WERI-Rb-1 (cell line): Measurements from ENCODE around the gene FXYD4.
"Not testable (repeated sequence)": the region's sequence is repeated elsewhere in the genome, so short reads cannot be mapped to it uniquely, and the experiment has no call there.

ENCODE experiments used
- DNase-seq: peaks from one replicate; pipeline ENCODE4 v3.0.0-alpha.2; 2020
- H3K27ac ChIP-seq: fragments of 250-450 bp; sonication (Bioruptor Pico); 2 replicates; pipeline ENCODE4 v1.5.1; 2020; ENCODE audit warnings: mild to moderate bottlenecking, moderate library complexity
- H3K27me3 ChIP-seq: fragments of 250-450 bp; sonication (Bioruptor Pico); 2 replicates; pipeline ENCODE4 v1.5.1; 2021; ENCODE audit warnings: mild to moderate bottlenecking, low read depth, moderate library complexity; ENCODE audit not compliant: insufficient read depth, severe bottlenecking
- H3K36me3 ChIP-seq: fragments of 250-450 bp; sonication (Bioruptor Pico); 2 replicates; pipeline ENCODE4 v1.5.1; 2020; ENCODE audit warnings: mild to moderate bottlenecking, moderate library complexity
- H3K4me3 ChIP-seq: 2 replicates; pipeline ENCODE4 v1.5.1; 2011; ENCODE audit warnings: low read depth, mild to moderate bottlenecking, control low read depth, low read length
- H3K9me3 ChIP-seq: fragments of 250-450 bp; sonication (Bioruptor Pico); 2 replicates; pipeline ENCODE4 v1.5.1; 2021; ENCODE audit warnings: mild to moderate bottlenecking, moderate library complexity; ENCODE audit not compliant: severe bottlenecking
- TF ChIP-seq, protein P1 (sequence below): IDR thresholded peaks from 2 replicates; pipeline ENCODE4 v1.5.1; 2011; ENCODE audit warnings: low read depth, mild to moderate bottlenecking, control low read depth, inconsistent platforms, low read length

The FXYD4 gene

DNA sequence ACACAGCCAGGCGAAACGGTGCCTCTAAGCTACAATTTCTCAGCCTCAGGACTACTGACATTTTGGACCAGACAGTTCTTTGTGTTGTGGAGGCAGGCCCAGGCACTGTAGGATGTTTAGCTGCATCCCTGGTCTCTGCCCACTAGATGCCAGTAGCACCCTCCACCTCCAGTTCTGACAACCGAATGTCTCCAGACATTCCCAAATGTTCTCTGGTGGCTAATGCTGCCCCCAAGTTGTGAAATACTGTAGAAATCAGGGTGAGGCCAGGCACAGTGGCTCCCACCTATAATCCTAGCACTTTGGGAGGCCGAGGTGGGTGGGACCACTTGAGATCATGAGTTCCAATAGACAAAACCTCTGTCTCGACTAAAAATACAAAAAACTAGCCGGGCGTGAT lies 19.3 kb downstream of the FXYD4 start:
- Histone ChIP-seq H3K36me3 (peaks cover 100% of the 10 kb centered on the region), H3K4me3 (no peak overlapping the region), H3K27ac (peak overlapping the region; percentile 64), H3K27me3 (no peaks in the 10 kb centered on the region), H3K9me3 (no peaks in the 10 kb centered on the region)
- DNase-seq, result peak; percentile 58
- TF ChIP-seq, protein P1, sequence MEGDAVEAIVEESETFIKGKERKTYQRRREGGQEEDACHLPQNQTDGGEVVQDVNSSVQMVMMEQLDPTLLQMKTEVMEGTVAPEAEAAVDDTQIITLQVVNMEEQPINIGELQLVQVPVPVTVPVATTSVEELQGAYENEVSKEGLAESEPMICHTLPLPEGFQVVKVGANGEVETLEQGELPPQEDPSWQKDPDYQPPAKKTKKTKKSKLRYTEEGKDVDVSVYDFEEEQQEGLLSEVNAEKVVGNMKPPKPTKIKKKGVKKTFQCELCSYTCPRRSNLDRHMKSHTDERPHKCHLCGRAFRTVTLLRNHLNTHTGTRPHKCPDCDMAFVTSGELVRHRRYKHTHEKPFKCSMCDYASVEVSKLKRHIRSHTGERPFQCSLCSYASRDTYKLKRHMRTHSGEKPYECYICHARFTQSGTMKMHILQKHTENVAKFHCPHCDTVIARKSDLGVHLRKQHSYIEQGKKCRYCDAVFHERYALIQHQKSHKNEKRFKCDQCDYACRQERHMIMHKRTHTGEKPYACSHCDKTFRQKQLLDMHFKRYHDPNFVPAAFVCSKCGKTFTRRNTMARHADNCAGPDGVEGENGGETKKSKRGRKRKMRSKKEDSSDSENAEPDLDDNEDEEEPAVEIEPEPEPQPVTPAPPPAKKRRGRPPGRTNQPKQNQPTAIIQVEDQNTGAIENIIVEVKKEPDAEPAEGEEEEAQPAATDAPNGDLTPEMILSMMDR, result peak; percentile 83

DNA sequence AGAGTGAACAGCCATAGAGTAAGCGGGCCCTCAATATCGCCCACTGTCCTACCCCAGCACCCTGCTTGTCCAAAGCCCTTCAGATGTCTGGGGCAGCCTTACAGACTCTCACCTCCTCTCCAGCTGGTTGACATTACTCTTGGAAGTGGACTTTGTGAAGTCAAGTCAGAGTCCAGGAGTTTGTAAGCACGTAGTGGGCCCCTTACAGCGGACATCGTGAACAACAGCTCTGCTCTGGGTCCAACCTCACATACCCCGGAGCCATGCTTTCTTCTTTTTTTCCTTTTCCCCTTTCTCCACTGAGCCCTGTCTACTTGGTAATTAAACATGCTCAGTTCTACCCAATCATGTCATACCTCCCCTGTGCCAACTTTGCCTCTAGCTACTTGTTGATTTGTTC lies 20.1 kb downstream of the FXYD4 start:
- peaks cover 100% of the 10 kb centered on the region for H3K36me3 ChIP-seq
- no peak for DNase-seq
- peak overlapping the region; percentile 17; the same call in 1 of the 2 replicates for H3K27ac ChIP-seq
- no peaks in the 10 kb centered on the region for H3K27me3 ChIP-seq
- TF ChIP-seq, protein P1, result no peak
- no peak overlapping the region for H3K4me3 ChIP-seq
- H3K9me3 ChIP-seq, result no peaks in the 10 kb centered on the region

DNA sequence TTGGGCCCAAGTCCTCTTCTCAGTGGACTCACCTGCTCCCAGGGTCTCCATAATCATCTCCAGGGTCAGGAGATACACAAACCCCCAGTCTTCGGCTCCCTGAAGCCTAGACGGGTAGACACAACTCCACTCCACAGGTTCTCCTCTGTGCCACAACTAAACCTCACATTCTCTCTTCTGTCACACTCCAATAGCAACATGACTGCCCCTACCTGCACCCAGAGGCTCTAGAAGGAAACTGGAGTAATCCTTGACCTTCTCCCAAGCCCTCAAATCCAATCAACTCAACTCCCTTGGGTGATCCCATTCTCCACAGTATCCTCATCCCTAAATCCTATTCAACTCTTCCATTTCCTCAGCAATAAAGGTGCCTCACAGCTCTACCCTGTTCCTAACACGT lies 21.3 kb downstream of the FXYD4 start:
- peaks cover 88% of the 10 kb centered on the region for H3K36me3 ChIP-seq
- no peak for DNase-seq
- TF ChIP-seq, protein P1, result no peak
- H3K4me3 ChIP-seq, result no peak overlapping the region
- peak overlapping the region; percentile 20 for H3K27ac ChIP-seq
- H3K9me3 ChIP-seq, result no peaks in the 10 kb centered on the region
- H3K27me3 ChIP-seq, result no peaks in the 10 kb centered on the region

DNA sequence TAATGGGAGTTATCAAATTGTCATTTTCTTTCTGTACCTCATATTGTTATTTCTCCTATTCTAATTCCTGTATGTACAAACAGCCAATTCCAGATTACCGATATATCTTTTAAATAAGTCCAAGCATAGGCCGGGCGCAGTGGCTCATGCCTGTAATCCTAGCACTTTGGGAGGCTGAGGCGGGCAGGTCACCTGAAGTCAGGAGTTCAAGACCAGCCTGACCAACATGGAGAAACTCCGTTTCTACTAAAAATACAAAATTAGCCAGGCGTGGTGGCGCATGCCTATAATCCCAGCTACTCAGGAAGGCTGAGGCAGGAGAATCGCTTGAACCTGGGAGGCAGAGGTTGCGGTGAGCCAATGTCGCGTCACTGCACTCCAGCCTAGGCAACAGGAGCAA lies 21.8 kb downstream of the FXYD4 start:
- H3K4me3 ChIP-seq, H3K27me3 ChIP-seq, DNase-seq, H3K9me3 ChIP-seq: not testable (repeated sequence)
- H3K36me3 ChIP-seq, result peaks cover 84% of the 10 kb centered on the region
- peak overlapping the region; percentile 20 for H3K27ac ChIP-seq

DNA sequence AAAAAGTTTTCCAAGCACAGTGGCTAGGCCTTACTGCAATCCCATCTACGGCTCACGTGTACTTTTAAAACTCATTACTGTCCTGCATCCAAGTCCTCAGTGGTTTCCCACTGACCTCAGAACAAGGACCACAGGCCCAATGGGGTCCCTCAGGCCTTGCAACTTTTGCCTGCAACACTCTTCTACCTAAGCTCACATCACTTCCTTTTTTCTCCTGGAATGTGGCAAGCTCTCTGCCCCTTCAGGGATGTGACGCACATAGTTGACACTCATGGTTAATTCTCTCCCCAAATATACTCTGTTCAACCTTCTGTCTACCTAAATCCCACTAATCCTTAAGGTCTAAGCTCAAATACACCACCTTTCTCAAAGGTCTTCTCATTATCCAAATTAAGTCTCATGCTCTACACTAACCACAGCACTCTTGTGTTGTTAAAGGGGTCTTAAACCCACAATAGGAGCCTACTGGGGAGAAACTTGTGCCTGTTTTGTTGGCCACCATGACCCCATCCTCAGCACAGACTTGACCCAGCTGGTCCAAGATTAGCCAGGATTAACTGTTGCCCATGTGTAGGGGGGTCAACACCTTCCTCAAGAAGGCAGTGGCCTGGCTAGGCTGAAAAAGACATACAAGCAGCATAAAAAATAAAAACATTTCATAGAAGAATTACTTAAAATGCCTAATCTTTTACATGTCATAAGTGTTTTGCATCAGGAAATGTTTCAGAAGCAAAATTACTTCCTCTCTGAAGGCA lies 22.3 kb downstream of the FXYD4 start:
- peak; percentile 60 for DNase-seq
- Histone ChIP-seq H3K4me3 (peak overlapping the region; percentile 81), H3K27ac (peak overlapping the region; percentile 98), H3K36me3 (peaks cover 82% of the 10 kb centered on the region), H3K27me3 (no peaks in the 10 kb centered on the region), H3K9me3 (no peaks in the 10 kb centered on the region)
- TF ChIP-seq, protein P1, result no peak

DNA sequence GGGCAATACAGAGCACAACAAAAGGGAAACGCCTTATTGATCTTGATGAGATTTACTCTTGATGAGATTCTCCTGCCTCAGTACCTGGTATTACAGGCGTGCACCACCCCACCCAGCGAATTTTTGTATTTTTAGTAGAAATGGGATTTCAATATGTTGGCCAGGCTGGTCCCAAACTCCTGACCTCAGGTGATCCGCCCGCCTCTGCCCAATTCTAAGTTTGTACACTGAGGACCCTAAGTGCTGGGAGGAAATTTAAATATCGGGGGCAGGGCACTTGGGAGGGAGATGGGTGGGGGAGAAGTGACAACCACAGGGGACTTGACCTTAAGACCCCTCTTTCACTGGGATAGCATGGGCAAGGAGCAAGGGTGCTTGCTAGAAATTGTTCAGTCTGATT lies 23.4 kb downstream of the FXYD4 start:
- Histone ChIP-seq H3K27me3 (no peaks in the 10 kb centered on the region), H3K27ac (peak overlapping the region; percentile 98), H3K4me3 (peak overlapping the region; percentile 81), H3K36me3 (peaks cover 78% of the 10 kb centered on the region), H3K9me3 (no peaks in the 10 kb centered on the region)
- no peak for DNase-seq
- TF ChIP-seq, protein P1, result no peak
